VCaP (cell line): Measurements from ENCODE around the gene HERC2.
"Not testable (repeated sequence)": the region's sequence is repeated elsewhere in the genome, so short reads cannot be mapped to it uniquely, and the experiment has no call there.

Experiments
- H3K27ac ChIP-seq: fragments of 450-650 bp; 2 replicates; pipeline ENCODE4 v1.5.1; 2017
- CTCF ChIP-seq: fragments of 450-650 bp; conservative IDR thresholded peaks from 2 replicates; pipeline ENCODE4 v1.5.1; 2017; ENCODE audit warnings: mild to moderate bottlenecking, moderate library complexity

HERC2 gene

DNA sequence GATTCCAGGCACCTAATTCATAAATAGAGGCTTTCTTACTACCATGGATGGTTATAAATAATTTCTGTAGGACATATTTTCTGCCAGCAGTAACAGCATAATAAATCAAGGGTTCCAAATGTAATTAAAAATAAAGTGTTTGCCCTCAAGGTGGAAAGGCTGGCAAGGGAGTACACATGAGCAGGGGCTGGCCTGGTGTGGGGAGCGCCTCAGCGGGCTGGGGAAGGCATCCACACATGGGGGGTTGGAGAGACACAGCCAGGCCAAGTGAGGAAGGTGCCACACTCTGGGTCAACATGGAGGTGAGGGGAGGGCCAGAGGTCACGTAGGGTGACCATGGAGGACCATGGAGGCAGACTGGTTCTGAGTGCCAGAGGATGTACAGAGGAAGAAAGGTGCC lies 157.1 kb downstream of the HERC2 start:
- no peak overlapping the region for H3K27ac ChIP-seq
- TF ChIP-seq CTCF, result no peak

DNA sequence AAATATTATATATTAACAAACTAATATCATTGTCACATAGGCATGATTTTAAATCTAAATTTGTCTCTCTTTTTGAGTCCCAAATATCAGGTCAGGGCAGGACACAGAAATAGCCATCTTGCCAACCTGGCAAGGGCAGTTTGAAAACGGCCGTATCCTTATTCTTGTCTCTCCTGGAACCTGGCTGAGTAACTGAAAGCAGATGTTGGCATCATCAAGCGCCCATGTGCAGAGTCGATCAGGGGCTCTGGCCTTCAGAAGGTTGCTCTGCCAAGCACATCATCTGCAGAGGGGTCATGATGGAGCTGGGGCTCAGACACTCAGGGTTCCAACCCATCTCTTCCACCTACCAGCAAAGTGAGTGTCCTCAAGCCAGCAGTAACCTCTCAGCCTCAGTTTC lies 167.7 kb downstream of the HERC2 start:
- TF ChIP-seq CTCF, result no peak

GRCh38 chr15:28153492-28154119 lies 168.4 kb downstream of the HERC2 start:
- no peak overlapping the region for H3K27ac ChIP-seq
- no peak for TF ChIP-seq CTCF

More for the DNA sequence above, 167.7 kb downstream of the HERC2 start:
- no peak overlapping the region for H3K27ac ChIP-seq

- H3K27ac ChIP-seq, result not testable (repeated sequence)
Observed at GRCh38 chr15:28152538-28152923, 169.4 kb downstream of the HERC2 start.

DNA sequence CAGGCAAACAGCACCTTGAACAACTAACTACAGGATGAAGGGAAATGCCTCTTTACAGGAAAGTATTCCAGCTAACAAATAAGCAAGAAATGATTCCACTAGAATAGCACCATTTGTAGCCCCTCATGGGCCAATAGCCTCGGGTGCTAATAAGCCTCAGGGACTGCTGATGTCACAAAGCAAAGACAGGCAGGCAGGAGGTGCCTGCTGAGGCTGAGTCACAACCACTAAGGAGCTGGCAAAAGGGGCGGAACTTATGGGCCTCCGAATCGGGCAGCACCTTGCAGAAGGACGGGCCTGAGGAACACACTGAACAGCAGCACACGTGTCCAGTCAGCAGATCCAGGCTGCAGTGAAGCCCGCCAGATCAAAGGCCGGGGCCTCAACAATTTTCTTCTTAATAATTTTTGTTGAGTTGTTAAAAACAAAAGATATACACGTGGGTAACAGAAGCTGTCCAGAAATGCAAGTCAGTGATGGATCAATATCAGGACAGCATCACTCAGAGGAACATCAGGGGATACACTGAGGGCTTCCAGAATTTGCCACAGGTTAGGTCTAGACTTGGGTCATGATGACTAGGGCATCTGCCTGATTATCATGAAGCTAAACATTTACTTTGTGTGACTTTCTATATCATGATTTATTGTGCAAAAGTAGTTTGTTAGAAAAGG lies 170.0 kb downstream of the HERC2 start:
- H3K27ac ChIP-seq, result not testable (repeated sequence)

GRCh38 chr15:28147801-28148200 lies 174.2 kb downstream of the HERC2 start:
- no peak for TF ChIP-seq CTCF
- H3K27ac ChIP-seq, result no peak overlapping the region

- not testable (repeated sequence) for H3K27ac ChIP-seq
Observed at GRCh38 chr15:28145419-28145818, 176.6 kb downstream of the HERC2 start.

DNA sequence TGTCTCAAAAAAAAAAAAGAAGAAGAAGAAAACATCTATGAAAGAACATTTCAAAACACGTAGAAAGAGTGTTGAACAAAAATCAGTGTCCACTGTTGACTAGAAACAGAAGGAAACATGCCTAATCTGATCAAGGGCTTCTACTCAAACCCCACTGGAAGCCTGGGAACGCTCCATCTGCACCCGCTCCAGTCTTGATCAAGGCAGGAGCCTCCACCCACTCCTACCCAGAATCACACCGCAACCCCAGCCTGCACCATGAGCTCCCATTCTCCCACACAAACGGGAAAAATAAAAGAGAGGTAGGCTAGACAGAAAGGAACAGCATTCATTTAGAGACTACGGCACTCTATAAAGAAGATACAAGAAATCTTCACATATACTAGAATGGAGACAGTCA lies 181.9 kb downstream of the HERC2 start:
- no peak for TF ChIP-seq CTCF
- H3K27ac ChIP-seq, result no peak overlapping the region

DNA sequence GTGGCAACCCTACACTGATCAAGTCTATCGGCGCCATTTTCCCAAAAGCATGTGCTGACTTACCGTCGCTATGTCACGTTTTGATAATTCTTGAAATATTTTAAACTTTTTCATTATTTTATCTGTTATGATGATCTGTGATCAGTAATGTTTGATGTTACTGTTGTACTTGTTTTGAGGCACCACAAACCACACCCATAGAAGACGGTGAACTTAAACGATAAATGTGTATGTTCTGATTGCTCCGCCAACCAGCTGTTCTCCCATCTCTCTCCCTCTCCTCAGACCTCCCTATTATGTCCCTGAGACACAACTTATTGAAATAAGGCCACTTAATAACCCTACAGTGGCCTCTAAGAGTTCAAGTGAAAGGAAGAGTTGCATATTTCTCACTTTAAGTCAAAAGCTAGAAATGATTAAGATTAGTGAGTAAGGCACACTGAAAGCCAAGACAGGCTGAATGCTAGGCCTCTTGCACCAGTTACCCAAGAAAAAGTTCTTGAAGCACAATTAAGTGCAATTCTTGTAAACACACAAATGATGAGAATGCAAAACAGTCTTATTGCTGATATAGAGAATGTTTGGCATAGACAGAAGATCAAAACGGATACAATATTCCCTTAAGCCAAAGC lies 184.5 kb downstream of the HERC2 start:
- not testable (repeated sequence) for H3K27ac ChIP-seq

DNA sequence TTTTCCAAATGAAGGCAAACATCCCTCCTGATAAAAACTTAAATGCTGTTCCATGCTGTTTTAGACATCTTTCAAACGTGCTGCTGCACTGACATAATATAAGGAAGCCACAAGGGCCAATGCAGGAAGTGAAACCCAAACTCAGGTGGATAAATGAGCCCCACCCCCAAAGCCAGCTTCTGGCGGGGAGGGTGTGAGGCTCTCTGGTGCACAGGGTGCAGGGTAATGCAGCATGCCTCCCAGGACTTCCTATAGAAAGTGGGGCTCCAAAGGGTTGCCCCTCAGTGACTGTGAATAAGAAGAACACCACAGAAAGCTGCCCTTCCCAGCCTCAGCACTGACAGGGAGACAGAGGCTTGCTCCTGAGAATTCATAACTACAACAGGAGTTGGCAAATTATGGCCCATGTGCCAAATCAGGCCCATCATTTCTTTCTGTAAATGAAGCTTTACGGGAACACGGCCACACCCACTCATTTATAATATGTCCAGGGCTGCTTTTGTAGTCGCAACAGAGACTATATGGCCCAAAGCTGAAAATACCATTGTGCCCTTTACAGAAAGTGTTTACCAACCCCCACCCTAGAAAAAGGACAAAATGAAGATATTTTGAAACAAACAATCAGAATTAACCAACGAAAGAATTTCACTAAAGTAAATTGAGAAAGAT lies 185.6 kb downstream of the HERC2 start:
- not testable (repeated sequence) for H3K27ac ChIP-seq
